ENCODE results near the gene ERGIC1.

- TF ChIP-seq CBX3 (IDR thresholded peaks at IDR 0.05; ENCODE audit: borderline replicate concordance, low read depth) (no peak), CREB1 (IDR thresholded peaks at IDR 0.05; ENCODE audit: low read depth) (no peak)
These were observed 26.2 kb upstream of the ERGIC1 start for GRCh38 chr5:172807766-172808311.
